NK-92 (cell line): ENCODE results near the gene TBRG1.

Experiments
- DNase-seq: peaks from one replicate; lab custom pipeline; 2025; ENCODE audit not compliant: unreplicated experiment; lab: John Stamatoyannopoulos, UW

The TBRG1 gene

GRCh38 chr11:124612567-124613246 is 10.0 kb upstream of the TBRG1 start:
- no peak for DNase-seq

DNA sequence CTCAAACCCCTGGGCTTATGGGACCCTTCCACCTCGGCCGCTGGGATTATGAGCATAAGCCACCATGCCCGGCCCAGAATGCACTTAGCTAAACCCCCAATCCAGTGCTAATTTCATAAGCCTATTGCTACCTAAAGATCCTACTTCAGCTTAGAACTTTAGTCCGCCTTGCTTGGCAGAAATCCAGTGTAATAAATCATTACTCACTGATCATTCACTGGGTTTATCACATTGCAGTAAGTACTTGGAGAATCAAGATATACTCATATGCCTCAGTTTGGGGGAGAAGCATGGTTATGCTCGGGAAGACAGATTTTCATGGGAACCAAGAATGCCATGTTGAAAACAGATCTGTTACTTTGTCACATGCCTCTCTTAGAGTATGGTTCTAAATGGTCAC is 3.8 kb upstream of the TBRG1 start:
- DNase-seq: no peak

- DNase-seq: no peak
Observed at GRCh38 chr11:124623861-124624525, 1.3 kb downstream of the TBRG1 start.

- DNase-seq: no peak
Observed at GRCh38 chr11:124625504-124626168, 3.0 kb downstream of the TBRG1 start.

- DNase-seq: no peak
Observed at GRCh38 chr11:124627546-124627945, 4.9 kb downstream of the TBRG1 start.

DNA sequence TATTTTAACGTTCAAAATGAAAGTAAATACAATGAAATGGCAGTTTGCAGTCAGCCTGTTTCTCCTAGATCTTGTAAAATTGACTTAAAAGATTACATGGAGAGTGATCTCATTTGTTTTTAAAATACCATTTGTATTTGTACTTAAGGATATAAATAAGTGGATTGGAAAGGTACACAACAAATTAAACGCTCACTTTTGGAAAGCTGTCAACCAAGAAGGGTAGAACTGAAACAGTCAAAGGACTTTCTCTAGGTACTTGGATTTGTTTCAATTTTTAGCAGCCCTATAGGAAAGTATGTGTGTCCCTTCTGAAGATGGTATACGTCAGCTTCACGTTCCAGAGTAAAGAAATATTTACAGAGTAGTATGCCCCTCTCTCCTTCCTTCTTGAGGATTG is 7.3 kb downstream of the TBRG1 start:
- no peak for DNase-seq

DNA sequence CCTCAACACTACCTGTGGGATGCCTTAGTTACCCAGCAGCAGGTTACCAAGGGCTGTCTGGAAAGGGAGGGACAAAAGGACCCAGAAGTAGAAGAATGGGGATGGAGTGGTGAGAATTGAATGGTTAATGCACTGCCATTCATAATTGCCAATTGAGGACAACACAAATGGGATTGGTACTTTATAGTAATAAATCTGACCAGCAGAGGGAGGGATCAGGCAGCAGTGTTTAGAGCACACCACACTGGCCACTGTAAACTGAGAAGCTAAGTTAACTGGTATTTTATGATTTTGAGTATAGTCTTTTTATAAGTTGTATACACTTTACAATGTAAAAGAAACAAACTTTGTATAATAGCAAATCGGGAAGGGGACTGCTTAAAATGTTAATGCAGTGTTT is 10.7 kb downstream of the TBRG1 start:
- no peak for DNase-seq

DNA sequence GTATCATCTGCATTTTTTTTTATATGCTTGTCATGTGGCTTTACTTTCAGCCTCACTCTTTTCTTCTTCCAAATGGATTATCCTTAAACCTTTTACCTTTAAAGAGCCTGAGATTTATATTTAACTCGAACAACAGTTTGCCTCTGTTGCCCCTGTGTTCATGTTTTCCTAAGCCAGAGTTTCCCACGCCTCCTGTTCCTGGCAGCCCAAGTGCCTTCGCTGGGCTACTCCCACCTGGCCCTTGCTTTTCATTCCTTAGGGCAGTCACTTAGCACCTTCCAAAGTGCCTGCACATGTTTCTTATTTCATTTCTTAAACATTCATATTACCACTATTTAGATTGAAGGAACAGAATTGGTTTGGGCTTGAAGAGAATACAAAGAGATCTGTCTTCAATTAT is 13.3 kb downstream of the TBRG1 start:
- DNase-seq: no peak

DNA sequence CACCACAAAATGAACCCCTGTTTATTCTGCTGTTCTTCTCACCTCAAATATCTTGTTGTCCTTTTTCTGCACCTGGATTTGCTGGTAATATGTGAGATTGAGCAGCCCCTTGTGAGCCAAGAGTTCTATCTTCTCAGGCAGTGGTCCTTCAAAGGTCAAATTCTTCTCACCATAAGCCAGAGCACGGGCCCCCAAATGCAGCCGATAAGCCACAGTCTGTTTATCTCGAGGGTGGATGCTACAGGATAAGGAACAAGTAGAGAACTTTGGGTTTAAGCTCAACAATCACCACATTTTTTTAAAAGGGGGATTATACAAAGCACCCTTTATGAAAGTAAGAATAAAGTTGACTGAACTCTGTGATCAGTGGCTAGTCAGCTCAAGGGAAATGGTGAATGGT is 15.8 kb downstream of the TBRG1 start:
- DNase-seq: no peak

GRCh38 chr11:124639186-124639585 is 16.5 kb downstream of the TBRG1 start:
- no peak for DNase-seq

DNA sequence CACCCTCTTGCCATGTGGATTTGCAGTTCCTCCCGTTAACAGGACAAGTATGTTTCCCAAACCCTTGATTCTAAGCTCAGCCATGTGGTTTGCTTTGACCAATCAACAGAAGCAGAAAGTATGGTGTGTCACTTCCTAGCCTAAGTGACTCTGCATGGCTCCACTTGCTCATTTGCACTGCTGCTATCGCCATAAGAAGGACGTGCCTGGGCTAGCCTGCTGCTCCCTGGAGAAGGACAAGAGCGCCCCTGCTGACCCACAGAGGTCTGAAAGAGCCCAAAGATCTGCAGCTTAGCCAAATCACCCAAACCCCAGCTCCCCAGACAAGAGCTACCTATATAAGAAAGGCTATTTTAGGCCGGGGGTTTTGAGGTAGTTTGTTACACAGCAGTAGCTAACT is 18.0 kb downstream of the TBRG1 start:
- no peak for DNase-seq

GRCh38 chr11:124642628-124643027 is 20.0 kb downstream of the TBRG1 start:
- DNase-seq: no peak

DNA sequence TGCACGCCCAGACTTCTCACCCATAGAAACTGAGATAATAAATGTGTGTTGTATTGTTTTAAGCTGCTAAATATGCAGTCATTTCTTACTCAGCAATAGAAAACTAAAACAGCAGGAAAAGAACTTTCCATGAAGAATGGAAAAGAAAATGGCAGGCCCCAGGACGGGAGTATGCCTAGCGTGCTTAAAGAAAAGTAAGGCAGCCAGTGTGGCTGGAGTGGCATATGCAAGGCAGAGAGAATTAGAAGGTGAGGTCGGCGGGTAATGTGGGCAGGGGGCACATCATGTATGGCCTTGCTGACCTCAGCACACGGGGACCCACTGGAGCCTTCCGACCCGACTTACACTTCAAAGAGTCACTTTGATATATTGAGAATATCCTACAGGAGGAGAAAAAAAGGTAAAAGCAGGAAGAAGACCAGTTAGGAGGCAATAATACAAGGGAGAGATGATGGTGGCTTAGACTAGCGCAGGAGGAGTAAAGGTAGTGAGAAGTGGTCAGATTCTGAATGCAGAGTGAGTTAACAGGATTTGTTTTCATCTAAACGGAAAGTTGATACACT is 20.5 kb downstream of the TBRG1 start:
- no peak for DNase-seq

GRCh38 chr11:124643605-124644425 is 21.2 kb downstream of the TBRG1 start:
- no peak for DNase-seq

GRCh38 chr11:124644426-124645280 is 22.0 kb downstream of the TBRG1 start:
- no peak for DNase-seq

DNA sequence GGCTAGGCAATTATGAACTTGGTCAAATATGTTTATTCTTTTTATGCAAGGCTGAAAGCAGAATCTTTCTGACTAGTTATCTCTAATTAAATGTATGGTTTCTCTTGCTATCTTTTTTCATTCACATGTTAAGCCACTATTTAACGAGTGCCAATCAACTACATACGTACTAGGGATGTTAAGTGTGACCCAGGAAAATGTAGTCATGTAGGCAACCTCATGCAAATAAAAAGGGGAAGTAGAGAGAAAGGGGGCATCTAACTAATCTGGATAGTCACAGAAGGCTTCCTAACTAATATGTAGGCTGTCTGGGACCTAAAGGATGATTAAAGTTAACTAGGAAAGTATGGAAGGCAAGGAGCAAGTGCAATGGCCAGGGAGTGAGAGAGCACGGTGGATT is 23.5 kb downstream of the TBRG1 start:
- no peak for DNase-seq

DNA sequence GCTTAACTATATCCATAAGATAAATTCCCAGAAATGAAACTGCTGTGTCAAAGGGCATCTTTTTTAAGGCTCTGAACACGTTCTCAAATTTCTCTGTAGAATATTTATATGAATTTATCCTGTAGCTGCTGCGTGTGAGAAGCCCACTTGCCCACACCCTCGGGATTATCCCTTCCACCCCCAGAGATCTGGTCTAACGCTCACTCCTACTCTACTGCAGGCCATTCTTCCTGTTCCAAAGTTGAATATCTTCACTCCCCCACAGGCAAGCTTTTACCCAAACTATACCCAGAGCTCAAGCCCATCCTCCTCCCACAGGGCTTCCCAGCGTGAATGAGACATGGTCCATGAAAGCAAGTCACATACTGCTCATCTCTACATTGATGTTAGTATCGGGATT is 25.9 kb downstream of the TBRG1 start:
- DNase-seq: no peak

DNA sequence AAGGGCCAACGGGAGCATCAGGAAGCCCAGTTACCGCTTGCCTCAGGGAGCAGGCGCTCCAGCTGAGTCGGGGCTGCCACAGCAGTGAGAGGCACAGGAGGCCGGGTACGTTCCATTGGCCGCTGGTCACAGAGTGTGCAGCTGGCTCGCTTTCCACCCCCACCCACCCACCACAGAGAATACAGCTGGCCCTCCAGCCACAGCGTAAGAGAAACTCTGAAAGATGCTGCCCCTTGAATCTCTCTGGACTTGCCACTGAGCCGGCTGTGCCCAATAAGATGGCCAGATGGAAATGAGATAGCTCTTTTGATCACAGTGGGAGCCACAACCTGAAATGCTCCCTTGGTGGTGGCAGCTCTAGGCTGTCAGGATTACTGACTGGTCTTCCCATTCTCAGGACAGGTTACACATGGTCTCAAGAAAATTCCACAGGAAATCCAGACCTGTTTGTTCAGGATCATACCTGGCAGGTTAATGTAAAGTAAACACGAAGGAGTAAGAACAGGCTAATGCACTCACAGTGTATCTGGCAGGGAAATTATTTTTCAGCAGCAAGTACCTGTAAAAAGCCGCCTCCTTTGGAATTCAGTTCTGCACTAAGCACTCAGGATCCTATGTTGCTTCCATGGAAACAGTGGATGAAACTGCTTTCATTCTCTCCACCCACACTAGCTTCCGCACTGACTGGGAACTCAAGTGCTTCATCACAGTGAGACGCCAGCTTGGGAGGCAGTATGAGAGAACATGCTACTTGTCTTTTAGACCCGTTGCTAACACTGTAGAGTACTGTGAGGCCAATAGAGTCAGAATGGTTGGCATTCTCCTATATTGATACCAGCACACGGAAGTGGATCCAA is 34.3 kb downstream of the TBRG1 start:
- DNase-seq: no peak

GRCh38 chr11:124657904-124658303 is 35.2 kb downstream of the TBRG1 start:
- no peak for DNase-seq
